HFF-Myc (cell line): ENCODE results near the gene RPL36AL.

Source experiments
- DNase-seq: peaks from one replicate; pipeline ENCODE4 v3.0.0-alpha.2; 2011; ENCODE audit warnings: low read depth; ENCODE audit errors: extremely low read depth
- H3K4me3 ChIP-seq: replicated peaks from 2 replicates; pipeline ENCODE4 v1.5.1; 2011; ENCODE audit warnings: low read depth, mild to moderate bottlenecking, control low read depth, low read length
- TF ChIP-seq, protein P1 (sequence below): IDR thresholded peaks from 2 replicates; pipeline ENCODE4 v1.5.1; 2012; ENCODE audit warnings: mild to moderate bottlenecking, low read depth, low read length, control low read depth; ENCODE audit errors: missing control alignments

The RPL36AL gene

DNA sequence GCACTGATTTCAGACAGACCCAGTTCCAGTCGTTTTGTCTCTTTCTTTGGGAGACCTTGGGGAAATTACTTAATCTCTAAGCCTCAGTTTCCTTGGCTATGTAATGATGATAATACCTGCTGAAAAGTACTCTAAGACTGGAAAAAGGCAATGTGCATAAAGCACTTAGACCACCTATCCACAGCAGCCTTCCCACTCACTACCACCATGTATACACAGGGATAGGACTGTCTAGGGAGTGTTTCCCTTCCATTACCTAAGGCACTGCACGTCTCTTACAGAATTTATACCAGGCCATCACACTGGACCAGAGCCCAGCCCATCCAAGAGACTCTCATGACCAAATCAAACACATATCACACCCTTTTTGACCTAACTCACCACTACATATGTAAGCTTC is 40.6 kb downstream of the RPL36AL start:
- DNase-seq, result no peak
- TF ChIP-seq, protein P1, sequence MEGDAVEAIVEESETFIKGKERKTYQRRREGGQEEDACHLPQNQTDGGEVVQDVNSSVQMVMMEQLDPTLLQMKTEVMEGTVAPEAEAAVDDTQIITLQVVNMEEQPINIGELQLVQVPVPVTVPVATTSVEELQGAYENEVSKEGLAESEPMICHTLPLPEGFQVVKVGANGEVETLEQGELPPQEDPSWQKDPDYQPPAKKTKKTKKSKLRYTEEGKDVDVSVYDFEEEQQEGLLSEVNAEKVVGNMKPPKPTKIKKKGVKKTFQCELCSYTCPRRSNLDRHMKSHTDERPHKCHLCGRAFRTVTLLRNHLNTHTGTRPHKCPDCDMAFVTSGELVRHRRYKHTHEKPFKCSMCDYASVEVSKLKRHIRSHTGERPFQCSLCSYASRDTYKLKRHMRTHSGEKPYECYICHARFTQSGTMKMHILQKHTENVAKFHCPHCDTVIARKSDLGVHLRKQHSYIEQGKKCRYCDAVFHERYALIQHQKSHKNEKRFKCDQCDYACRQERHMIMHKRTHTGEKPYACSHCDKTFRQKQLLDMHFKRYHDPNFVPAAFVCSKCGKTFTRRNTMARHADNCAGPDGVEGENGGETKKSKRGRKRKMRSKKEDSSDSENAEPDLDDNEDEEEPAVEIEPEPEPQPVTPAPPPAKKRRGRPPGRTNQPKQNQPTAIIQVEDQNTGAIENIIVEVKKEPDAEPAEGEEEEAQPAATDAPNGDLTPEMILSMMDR, result no peak
- H3K4me3 ChIP-seq, result no peak overlapping the region

DNA sequence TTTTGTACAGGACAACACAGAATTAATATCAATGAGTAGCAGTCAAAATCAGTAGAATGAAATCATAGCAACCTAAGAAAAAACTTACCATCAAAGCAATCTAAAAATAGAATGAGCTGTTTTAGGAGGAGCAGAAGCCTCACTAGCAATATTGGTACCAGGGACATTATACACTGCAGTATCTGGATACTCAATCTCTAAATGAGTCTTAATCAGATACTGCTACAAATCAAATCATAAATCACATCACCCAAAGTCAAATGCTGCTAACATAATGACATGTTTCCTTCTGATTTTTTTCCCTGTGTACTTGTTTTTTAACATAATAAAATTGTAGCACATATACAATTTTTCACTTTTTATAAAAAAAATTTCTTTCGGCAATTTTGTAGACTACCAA is 42.3 kb downstream of the RPL36AL start:
- DNase-seq, result no peak
- no peak overlapping the region for H3K4me3 ChIP-seq
- TF ChIP-seq, protein P1, result no peak

DNA sequence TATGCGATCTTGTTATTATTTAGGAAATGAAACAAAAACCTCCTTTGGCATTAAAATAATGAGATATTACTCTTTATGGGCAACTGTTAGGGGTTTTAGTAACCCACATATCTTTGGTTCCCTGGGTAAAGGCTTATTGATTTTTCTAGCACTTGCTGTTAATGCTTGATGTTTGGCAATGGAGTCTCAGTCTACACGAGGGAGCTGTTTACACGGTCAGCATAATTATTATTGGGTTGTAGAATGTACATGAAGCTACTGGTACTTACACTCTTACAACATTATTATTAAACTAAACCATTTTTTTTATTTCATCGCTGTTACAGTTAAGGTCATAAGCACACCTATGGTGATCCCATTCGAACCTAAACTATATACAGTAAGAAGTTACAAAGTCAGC is 46.4 kb downstream of the RPL36AL start:
- no peak for DNase-seq
- TF ChIP-seq, protein P1, result no peak

DNA sequence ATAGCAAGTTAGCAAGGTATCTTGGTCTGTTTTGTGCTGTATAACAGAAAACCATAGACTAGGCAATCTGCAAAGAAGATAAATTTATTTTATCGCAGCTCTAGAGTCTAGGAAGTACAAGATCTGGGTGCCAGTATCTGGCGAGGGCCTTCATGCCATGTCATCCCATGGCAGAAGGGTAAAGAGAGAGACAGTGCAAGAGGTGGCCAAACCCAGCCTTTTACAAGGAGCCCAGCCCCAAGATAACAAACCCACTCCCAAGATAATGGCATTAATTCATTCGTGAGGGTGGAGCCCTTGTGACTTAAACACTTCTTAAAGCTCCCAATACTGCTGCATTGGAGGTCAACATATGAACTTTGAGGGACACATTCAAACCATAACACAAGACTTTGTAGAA is 51.1 kb downstream of the RPL36AL start:
- TF ChIP-seq, protein P1, result no peak
- no peak for DNase-seq
- H3K4me3 ChIP-seq, result no peak overlapping the region

More for the DNA sequence above, 46.4 kb downstream of the RPL36AL start:
- H3K4me3 ChIP-seq, result no peak overlapping the region
